ENCODE measurements around the gene EPHA1.
A peak's percentile ranks its signal among the peaks of the same experiment; 100 is the strongest.

The EPHA1 gene

DNA sequence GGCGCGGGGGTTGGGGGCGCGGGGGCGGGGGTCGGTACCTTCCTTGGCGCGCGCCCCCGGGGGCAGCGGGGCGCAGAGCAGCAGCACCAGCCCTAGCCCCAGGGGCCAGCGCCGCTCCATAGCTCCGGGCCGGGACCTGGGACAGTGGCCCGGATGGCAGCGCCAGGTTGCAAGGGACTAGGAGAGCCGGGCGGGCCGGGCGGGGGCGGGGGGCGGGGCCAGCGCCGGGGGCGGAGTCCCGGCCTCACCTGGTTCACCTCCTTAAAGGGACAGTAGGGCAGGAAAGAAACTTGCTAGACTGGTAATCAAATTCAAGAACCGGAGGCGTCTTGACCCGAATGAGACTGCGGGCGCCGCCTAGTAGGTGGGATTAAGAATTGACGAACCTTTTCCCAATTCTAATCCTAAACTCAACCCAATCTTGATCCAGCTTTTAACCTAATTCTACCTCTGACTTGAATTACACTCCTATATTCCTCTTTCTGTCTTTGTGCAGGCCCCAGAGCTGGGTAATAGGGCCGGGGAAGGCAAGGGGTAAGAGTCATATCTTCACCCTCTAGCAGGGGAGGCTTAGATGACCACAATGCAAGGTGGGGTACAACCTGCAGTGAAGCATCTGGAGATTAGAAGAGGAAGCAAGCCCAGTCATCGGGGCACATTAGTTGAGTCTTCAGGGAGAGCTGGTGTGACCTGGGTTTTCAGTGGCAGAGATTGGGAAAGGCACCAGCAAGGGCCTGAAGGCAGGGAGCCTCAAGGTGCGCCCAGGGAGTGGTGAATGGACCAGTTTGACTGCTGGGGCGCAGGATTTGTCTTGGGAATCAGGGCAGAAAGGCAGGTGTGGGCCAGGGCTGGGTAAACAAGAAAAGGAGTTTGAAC, at the start of gene EPHA1:
Gene EPHA1, minus strand, starts transcription at position 171 of the 876 bp plus-strand sequence. Its CDS starts 51 bp downstream, at position 120.
- no peak for DNase-seq (ENCODE audit: low read depth)

DNA sequence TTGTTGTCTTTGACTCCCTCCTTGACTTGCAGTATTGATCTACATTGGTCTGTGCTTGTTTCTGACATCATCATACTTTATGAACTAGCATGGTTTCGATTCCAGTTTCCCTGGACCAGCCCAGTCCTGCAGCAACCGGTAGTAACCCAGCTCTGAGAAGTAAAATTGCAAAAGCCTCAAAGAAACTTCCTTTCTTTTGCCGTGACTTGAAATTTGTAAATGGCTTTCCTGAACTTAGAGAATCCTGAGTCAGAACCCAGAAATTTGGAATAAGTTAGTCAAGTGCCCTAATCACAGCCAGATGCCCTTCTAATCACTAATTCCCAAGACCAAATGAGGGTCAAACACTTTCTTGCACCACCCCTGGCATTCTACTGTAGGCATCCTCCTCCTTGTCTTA, 49.6 kb upstream of the EPHA1 start:
- peak overlapping the region; percentile 18 for H3K9ac ChIP-seq (ENCODE audit: low read length)
- H3K9me3 ChIP-seq (ENCODE audit: control insufficient read depth, low read length), result peaks cover 7% of the 10 kb centered on the region
- H3K4me1 ChIP-seq (ENCODE audit: control insufficient read depth, insufficient read depth, low read length), result peaks cover 45% of the 10 kb centered on the region
- peak; percentile 70 for DNase-seq (ENCODE audit: low read depth)
- no peaks in the 10 kb centered on the region for H3K36me3 ChIP-seq (ENCODE audit: control insufficient read depth, insufficient read depth, low read length, severe bottlenecking)
- H3K27me3 ChIP-seq (replicated peaks; ENCODE audit: control insufficient read depth, insufficient read depth, low read length), result no peaks in the 10 kb centered on the region
- H3K4me3 ChIP-seq (ENCODE audit: low read length), result peak overlapping the region; percentile 40

More for the DNA sequence above, at the start of gene EPHA1:
- no peaks in the 10 kb centered on the region for H3K27me3 ChIP-seq (replicated peaks; ENCODE audit: control insufficient read depth, insufficient read depth, low read length)
- H3K9me3 ChIP-seq (ENCODE audit: control insufficient read depth, low read length), result no peaks in the 10 kb centered on the region
- no peak within 1 kb of the TSS for H3K4me3 ChIP-seq (ENCODE audit: low read length)
- H3K4me1 ChIP-seq (ENCODE audit: control insufficient read depth, insufficient read depth, low read length), result peaks cover 45% of the 10 kb centered on the region
- no peaks in the 10 kb centered on the region for H3K36me3 ChIP-seq (ENCODE audit: control insufficient read depth, insufficient read depth, low read length, severe bottlenecking)
- no peak within 1 kb of the TSS for H3K9ac ChIP-seq (ENCODE audit: low read length)

DNA sequence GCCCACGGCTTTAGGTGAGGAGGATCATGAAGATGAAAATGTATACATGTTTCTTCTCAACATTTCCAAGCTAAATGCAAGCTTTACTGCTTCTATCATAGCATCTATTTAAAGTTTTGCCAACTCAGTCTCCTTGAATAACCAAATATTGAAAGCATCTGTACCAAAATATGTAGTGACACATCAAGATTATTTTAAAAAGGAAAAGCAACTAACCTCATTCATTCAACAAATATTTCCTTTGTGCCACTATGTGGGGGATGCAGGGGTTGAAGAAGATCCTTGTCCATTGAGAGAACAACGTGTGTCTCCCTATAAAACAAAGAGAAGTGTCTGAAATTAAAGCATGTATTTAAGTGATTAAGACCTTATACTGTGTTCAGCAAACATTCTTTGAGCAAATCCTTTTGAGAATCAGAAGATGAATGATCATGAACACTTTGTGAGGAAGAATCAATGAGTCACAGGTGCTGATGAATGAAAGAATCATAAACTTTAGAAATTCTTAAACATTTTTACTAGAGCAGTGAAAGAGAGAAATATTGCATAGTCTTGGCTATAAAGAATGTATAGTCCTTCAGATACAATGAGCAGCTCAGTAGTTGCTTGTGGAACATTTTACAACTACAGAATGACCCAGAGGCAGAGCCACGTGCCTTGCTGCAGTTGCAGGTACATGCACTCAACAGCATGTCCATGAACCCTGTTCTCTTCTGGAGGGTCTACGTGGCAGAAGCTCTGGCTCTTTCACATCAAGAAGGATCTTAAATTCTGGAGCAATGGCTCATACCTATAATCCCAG, 48.5 kb upstream of the EPHA1 start:
- peaks cover 6% of the 10 kb centered on the region for H3K9me3 ChIP-seq (ENCODE audit: control insufficient read depth, low read length)
- H3K4me3 ChIP-seq (ENCODE audit: low read length), result no peak overlapping the region
- H3K27me3 ChIP-seq (replicated peaks; ENCODE audit: control insufficient read depth, insufficient read depth, low read length), result no peaks in the 10 kb centered on the region
- no peak overlapping the region for H3K9ac ChIP-seq (ENCODE audit: low read length)
- H3K36me3 ChIP-seq (ENCODE audit: control insufficient read depth, insufficient read depth, low read length, severe bottlenecking), result no peaks in the 10 kb centered on the region
- peak; percentile 49 for DNase-seq (ENCODE audit: low read depth)
- peaks cover 42% of the 10 kb centered on the region for H3K4me1 ChIP-seq (ENCODE audit: control insufficient read depth, insufficient read depth, low read length)

DNA sequence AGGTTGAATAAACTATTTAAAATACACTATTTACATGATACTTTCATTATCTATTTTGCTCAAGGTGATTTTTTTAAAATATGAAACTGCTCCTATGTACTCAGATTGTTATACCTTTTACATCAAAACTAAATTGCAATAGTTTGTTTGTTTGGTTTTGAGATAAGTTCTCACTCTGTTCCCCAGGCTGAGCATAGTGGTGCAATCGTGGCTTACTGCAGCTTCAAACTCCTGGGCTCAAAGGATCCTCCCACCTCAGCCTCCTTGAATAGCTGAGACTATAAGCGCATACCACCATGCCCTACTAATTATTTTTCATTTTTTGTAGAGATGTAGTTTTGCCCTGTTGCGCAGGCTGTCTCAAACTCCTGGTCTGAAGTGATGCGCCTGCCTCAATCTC, 47.3 kb upstream of the EPHA1 start:
- Histone ChIP-seq H3K4me3 (ENCODE audit: low read length) (no peak overlapping the region), H3K9ac (ENCODE audit: low read length) (no peak overlapping the region), H3K9me3 (ENCODE audit: control insufficient read depth, low read length) (no peaks in the 10 kb centered on the region), H3K36me3 (ENCODE audit: control insufficient read depth, insufficient read depth, low read length, severe bottlenecking) (no peaks in the 10 kb centered on the region), H3K4me1 (ENCODE audit: control insufficient read depth, insufficient read depth, low read length) (peaks cover 42% of the 10 kb centered on the region), H3K27me3 (replicated peaks; ENCODE audit: control insufficient read depth, insufficient read depth, low read length) (no peaks in the 10 kb centered on the region)
- DNase-seq (ENCODE audit: low read depth), result peak; percentile 16

DNA sequence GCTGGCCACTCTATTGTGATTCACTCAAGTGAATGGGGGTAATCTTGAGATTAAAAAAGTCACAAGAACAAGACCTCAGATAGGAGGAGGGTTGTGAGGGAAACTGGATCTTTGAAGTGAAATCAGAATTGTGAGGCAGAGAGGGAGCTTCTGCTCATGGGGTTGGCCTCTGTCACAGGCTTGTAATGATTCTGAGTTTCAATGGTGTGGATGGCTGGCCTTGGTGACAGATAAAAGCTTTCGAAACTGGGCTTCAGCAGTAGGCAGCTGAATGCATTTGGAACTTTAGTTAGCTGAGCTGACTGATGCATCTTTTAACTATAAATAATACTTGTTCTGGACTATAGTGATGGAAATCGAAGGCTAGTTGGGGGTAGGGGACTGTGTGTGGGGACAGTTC, 46.8 kb upstream of the EPHA1 start:
- Histone ChIP-seq H3K4me3 (ENCODE audit: low read length) (no peak overlapping the region), H3K27me3 (replicated peaks; ENCODE audit: control insufficient read depth, insufficient read depth, low read length) (no peaks in the 10 kb centered on the region), H3K4me1 (ENCODE audit: control insufficient read depth, insufficient read depth, low read length) (peaks cover 42% of the 10 kb centered on the region), H3K9ac (ENCODE audit: low read length) (no peak overlapping the region), H3K36me3 (ENCODE audit: control insufficient read depth, insufficient read depth, low read length, severe bottlenecking) (no peaks in the 10 kb centered on the region), H3K9me3 (ENCODE audit: control insufficient read depth, low read length) (no peaks in the 10 kb centered on the region)
- DNase-seq (ENCODE audit: low read depth), result no peak

DNA sequence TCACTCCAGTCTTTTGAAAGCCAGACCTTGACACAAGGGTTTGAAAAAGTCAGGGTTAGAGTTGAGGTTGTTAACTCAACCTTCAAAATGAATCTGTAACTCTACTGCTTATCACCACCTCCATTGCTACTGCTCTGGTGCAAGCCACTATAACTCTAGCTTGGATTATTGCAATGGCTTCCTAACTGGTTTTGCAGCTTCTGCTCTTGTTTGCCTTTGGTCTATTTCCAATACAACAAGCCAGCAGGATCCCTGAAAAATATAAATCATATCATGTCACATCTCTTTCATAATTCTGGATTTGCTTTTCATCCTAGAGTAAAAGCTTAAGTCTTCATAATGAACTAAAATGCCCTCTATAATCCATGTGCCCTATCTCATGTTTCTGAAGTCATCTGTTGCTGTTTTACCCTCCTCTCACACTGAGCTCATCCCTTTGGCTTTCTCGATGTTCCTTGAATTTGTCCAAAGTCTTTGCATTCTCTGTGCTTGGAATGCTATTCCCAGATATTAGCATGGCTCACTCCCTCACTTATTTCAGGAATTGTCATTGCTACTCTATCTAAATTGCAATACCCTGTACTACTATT, 45.5 kb upstream of the EPHA1 start:
- no peak overlapping the region for H3K4me3 ChIP-seq (ENCODE audit: low read length)
- peaks cover 42% of the 10 kb centered on the region for H3K4me1 ChIP-seq (ENCODE audit: control insufficient read depth, insufficient read depth, low read length)
- no peak for DNase-seq (ENCODE audit: low read depth)
- no peak overlapping the region for H3K9ac ChIP-seq (ENCODE audit: low read length)
- no peaks in the 10 kb centered on the region for H3K27me3 ChIP-seq (replicated peaks; ENCODE audit: control insufficient read depth, insufficient read depth, low read length)
- H3K36me3 ChIP-seq (ENCODE audit: control insufficient read depth, insufficient read depth, low read length, severe bottlenecking), result no peaks in the 10 kb centered on the region
- H3K9me3 ChIP-seq (ENCODE audit: control insufficient read depth, low read length), result no peaks in the 10 kb centered on the region

DNA sequence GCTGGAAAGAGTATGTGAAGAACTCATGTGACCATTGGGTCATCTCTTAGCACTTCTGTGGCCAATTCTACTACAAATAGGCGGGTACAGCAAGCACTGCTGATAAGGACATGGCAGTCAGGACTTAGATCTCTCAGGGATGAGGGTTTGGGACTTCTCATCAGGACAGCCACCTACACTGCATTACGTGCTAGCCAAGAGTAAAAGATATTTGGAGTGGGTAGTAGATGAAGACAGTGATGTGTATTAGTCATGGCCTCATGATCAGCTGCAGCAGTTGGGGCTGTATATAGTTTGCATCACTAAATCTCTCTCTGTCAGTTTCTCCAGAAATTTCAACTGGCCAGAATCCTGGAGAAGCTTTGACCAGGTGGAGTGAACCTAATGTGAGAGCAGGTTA, 43.8 kb upstream of the EPHA1 start:
- H3K4me1 ChIP-seq (ENCODE audit: control insufficient read depth, insufficient read depth, low read length), result peaks cover 30% of the 10 kb centered on the region
- no peak for DNase-seq (ENCODE audit: low read depth)
- no peaks in the 10 kb centered on the region for H3K27me3 ChIP-seq (replicated peaks; ENCODE audit: control insufficient read depth, insufficient read depth, low read length)
- H3K9ac ChIP-seq (ENCODE audit: low read length), result no peak overlapping the region
- no peak overlapping the region for H3K4me3 ChIP-seq (ENCODE audit: low read length)
- no peaks in the 10 kb centered on the region for H3K9me3 ChIP-seq (ENCODE audit: control insufficient read depth, low read length)
- no peaks in the 10 kb centered on the region for H3K36me3 ChIP-seq (ENCODE audit: control insufficient read depth, insufficient read depth, low read length, severe bottlenecking)

DNA sequence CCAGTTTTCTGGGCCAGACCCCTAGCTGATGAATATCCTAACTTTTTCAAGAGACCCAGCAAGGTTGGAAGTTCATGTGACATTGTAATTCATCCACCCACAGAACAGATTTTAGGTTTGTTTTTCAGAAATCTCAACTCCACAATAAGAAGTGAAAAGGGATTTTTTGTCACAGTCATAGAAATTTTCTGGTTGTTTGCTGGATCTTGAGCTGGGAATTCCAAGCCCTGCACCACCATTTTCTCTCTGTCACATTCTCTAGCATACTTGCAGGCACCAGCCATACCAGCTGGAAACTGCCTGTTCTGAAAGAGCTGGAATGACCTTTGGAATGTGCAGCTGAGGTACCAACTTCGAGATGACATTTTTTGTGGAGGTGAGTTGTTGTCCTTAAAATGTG, 43.1 kb upstream of the EPHA1 start:
- Histone ChIP-seq H3K4me3 (ENCODE audit: low read length) (no peak overlapping the region), H3K36me3 (ENCODE audit: control insufficient read depth, insufficient read depth, low read length, severe bottlenecking) (no peaks in the 10 kb centered on the region), H3K27me3 (replicated peaks; ENCODE audit: control insufficient read depth, insufficient read depth, low read length) (no peaks in the 10 kb centered on the region), H3K9me3 (ENCODE audit: control insufficient read depth, low read length) (no peaks in the 10 kb centered on the region), H3K4me1 (ENCODE audit: control insufficient read depth, insufficient read depth, low read length) (peaks cover 22% of the 10 kb centered on the region), H3K9ac (ENCODE audit: low read length) (no peak overlapping the region)
- no peak for DNase-seq (ENCODE audit: low read depth)

DNA sequence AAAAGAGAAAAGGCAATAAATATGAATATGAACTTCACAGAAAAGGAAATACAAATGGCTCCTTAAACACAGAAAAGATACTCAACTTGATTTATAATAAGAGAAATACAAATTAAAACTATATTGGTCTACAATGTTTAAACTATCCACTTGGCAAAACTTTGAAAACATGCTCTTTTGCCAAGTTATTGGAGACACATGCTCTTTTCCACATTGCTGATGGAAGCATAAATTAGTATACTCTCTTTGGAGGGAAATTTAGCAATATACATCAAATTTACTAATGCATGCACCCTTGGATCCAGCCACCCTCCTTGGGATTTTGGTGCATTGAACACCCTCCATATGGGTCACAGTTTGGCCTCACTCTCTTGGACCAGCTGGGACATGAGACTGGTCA, 42.5 kb upstream of the EPHA1 start:
- no peak for DNase-seq (ENCODE audit: low read depth)
- Histone ChIP-seq H3K36me3 (ENCODE audit: control insufficient read depth, insufficient read depth, low read length, severe bottlenecking) (no peaks in the 10 kb centered on the region), H3K27me3 (replicated peaks; ENCODE audit: control insufficient read depth, insufficient read depth, low read length) (no peaks in the 10 kb centered on the region), H3K9ac (ENCODE audit: low read length) (no peak overlapping the region), H3K4me3 (ENCODE audit: low read length) (no peak overlapping the region), H3K4me1 (ENCODE audit: control insufficient read depth, insufficient read depth, low read length) (peaks cover 20% of the 10 kb centered on the region), H3K9me3 (ENCODE audit: control insufficient read depth, low read length) (no peaks in the 10 kb centered on the region)

DNA sequence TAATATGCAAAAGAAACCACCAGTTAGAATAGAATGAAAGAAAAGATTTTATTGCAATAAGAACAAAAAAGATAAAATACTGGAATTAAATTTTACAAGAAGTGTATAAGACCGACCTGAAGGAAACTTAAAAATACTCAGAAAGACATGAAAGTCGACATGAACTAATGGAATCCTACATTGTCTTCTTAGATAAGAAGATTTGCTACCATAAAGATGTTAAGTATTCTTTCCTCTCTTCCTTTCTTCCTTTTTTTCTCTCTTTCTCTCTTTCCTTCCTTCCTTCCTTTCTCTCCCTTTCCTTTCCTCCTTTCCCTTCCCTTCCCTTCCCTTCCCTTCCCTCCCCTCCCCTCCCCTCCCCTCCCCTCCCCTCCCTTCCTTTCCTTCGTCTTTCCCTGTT, 41.1 kb upstream of the EPHA1 start:
- no peaks in the 10 kb centered on the region for H3K9me3 ChIP-seq (ENCODE audit: control insufficient read depth, low read length)
- H3K36me3 ChIP-seq (ENCODE audit: control insufficient read depth, insufficient read depth, low read length, severe bottlenecking), result no peaks in the 10 kb centered on the region
- DNase-seq (ENCODE audit: low read depth), result no peak
- no peak overlapping the region for H3K9ac ChIP-seq (ENCODE audit: low read length)
- no peaks in the 10 kb centered on the region for H3K27me3 ChIP-seq (replicated peaks; ENCODE audit: control insufficient read depth, insufficient read depth, low read length)
- no peak overlapping the region for H3K4me3 ChIP-seq (ENCODE audit: low read length)
- peaks cover 11% of the 10 kb centered on the region for H3K4me1 ChIP-seq (ENCODE audit: control insufficient read depth, insufficient read depth, low read length)

DNA sequence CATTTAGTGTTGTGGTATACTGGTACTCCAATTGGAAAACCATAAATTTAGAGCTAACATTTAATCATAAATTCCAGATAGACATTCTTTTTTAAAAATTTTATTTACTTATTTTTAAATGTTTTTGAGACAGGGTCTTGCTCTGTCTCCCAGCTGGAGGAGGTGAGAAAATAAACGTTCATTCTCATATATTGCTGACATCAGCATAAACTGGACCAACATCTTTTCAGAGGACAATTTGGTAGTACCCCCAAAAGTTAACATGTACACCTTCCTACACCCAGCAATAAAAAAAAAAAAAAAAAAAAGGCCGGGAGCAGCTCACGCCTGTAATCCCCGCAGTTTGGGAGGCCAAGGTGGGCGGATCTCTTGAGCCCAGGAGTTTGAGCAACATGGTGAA, 39.8 kb upstream of the EPHA1 start:
- DNase-seq (ENCODE audit: low read depth), result no peak
- no peaks in the 10 kb centered on the region for H3K9me3 ChIP-seq (ENCODE audit: control insufficient read depth, low read length)
- no peaks in the 10 kb centered on the region for H3K36me3 ChIP-seq (ENCODE audit: control insufficient read depth, insufficient read depth, low read length, severe bottlenecking)
- H3K9ac ChIP-seq (ENCODE audit: low read length), result no peak overlapping the region
- H3K4me3 ChIP-seq (ENCODE audit: low read length), result no peak overlapping the region
- no peaks in the 10 kb centered on the region for H3K27me3 ChIP-seq (replicated peaks; ENCODE audit: control insufficient read depth, insufficient read depth, low read length)
- H3K4me1 ChIP-seq (ENCODE audit: control insufficient read depth, insufficient read depth, low read length), result no peaks in the 10 kb centered on the region
